HG02623 (cell line): ENCODE results near the gene POU6F2.
"Not testable (repeated sequence)": the region's sequence is repeated elsewhere in the genome, so short reads cannot be mapped to it uniquely, and the experiment has no call there.

ENCODE experiments used
- ATAC-seq: cut with Tn5 transposase; IDR thresholded peaks from one replicate; pipeline ENCODE4 v1.9.1; 2021; ENCODE audit warnings: moderate library complexity; ENCODE audit not compliant: unreplicated experiment

Gene POU6F2, protein sequence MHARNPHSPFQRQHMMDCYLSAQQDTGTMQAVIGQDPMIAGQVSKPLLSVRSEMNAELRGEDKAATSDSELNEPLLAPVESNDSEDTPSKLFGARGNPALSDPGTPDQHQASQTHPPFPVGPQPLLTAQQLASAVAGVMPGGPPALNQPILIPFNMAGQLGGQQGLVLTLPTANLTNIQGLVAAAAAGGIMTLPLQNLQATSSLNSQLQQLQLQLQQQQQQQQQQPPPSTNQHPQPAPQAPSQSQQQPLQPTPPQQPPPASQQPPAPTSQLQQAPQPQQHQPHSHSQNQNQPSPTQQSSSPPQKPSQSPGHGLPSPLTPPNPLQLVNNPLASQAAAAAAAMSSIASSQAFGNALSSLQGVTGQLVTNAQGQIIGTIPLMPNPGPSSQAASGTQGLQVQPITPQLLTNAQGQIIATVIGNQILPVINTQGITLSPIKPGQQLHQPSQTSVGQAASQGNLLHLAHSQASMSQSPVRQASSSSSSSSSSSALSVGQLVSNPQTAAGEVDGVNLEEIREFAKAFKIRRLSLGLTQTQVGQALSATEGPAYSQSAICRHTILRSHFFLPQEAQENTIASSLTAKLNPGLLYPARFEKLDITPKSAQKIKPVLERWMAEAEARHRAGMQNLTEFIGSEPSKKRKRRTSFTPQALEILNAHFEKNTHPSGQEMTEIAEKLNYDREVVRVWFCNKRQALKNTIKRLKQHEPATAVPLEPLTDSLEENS

GRCh38 chr7:38977685-38978084 is at the start of gene POU6F2:
TSS of gene POU6F2 (plus strand) at chr7:38977909. CDS start at chr7:38977954, 45 bp downstream.
- ATAC-seq = no peak

- no peak for ATAC-seq
Observed at GRCh38 chr7:38928506-38928905, 49.2 kb upstream of the POU6F2 start.

DNA sequence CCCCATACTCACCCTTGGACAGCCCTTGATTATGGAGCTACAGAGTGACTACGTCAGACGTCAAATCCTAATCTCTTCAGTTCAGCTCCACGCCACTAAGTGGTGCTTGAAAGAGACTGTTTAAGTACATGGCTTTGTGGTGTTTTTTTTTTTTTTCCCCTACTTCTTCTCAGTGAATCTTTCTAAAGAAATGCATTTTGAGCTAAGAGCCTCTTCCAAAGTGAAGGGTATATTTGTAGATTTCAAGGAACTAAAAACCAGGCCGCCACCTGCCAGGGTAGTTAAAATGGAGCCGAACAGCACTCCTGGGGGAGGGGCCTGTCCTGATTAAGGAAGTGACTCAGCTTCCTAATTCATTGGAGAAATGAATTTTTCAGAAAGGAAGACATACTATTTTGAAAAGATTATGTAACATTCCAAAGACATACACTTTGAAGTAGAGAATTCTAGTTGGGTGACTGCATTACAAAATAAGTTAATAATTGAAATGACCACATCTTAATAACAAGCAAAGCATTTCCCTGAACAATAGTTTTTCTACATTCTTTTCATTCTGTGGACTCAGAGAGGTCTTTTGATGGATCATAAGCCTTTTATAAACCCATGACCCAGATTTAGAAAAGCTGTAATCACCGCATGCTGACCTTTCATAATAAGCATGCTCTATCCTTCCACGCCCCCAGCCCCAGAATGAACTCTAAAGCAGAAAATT is 48.1 kb upstream of the POU6F2 start:
- ATAC-seq = no peak

GRCh38 chr7:38932509-38933168 is 45.1 kb upstream of the POU6F2 start:
- ATAC-seq = peak; percentile 85

- no peak for ATAC-seq
Observed at GRCh38 chr7:38934051-38934450, 43.7 kb upstream of the POU6F2 start.

- ATAC-seq = no peak
Observed at GRCh38 chr7:38934536-38934935, 43.2 kb upstream of the POU6F2 start.

DNA sequence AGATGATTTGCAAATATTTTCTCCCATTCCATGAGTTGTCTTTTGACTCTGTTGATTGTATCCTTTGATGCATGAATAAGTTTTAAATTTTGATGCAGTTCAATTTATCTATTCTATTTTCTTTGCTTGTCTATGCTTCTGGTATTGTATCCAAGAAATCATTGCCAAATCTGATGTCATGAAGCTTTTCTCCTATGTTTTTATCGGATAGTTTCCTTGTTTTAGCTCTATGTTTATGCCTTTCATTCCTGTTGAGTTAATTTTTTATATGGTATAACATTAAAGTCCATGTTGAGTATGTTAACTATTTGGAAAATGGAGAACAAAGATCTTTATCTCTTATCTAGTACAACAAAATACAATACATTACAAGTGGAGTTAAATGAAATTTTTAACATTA is 41.1 kb upstream of the POU6F2 start:
- no peak for ATAC-seq

DNA sequence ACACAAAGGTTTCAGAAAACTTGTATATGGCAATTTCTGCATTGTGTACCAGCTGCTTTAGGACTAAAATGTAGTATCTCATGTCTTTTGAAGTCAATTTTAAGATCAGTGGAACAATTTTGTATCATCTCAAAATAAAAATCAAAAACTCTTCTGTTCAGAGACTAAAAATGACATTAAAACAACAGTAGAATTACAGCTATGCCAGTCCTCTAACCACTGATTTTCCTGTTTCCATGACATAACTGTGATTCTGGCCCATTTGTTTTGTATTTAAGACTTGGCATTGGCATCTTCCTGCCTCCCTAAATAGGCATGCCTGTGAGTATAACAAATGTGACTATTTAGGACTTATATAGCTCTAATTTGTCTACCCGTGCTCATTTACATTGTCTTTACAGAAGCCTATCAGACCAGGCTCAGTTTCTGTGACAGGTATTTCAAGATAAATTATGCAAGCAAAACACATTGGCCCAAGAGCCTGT is 39.7 kb upstream of the POU6F2 start:
- no peak for ATAC-seq

DNA sequence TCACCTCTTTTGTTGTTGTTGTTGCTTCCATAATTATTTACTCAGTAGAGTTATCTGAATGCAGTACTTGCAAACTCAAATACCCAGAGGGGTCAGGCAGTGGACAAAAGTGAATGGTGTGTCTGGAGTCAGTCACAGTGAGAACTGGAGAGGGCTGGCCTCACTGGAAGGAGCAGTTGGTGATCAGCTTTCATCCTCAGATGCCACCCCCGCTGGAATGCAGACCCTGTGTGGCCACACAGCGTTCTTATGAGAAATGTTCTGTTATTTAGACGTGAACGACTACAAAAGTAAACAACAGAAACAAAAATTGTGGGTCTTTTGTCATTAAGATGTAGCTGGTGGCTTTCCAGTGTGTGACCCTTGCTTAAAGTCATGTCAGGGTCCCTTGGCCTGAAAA is 39.1 kb upstream of the POU6F2 start:
- no peak for ATAC-seq

DNA sequence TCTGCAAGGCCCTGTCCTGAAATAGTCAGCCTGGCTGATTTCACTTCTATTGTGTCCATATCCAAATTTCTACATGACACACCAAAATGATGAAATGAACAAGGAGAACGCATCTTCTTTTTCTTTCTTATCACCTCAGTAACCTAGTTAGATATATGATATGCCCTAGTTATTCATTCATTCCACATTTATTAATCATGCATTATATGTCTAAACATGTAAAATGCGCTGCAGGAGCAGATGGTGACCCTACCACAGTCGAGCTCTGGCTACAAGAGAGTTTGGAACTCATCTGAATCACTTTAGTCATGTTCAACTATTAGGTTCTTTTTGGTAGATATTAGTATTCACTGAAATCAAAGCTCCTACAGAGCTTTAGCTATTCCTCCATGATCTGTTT is 36.9 kb upstream of the POU6F2 start:
- ATAC-seq = no peak

- no peak for ATAC-seq
Observed at GRCh38 chr7:38942431-38943051, 35.2 kb upstream of the POU6F2 start.

DNA sequence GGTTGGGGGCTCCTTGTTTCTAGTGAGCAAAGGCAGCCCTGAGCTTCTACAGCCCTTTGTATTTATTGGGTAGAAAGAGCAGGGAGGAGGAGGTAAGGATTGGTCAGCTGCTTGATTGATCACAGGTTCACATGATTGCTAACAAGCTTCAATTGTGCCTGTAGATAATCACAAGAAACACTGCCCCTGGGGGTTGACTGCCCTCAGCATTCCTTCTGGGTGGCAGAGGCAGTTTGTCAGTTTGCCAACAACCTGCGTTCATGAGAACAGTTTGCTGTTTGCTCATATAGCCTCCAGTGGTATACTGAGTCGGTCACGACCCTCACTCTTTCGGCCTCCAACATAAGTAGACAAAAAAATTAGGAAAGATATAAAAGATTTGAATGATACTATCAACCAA is 30.2 kb upstream of the POU6F2 start:
- ATAC-seq = not testable (repeated sequence)

DNA sequence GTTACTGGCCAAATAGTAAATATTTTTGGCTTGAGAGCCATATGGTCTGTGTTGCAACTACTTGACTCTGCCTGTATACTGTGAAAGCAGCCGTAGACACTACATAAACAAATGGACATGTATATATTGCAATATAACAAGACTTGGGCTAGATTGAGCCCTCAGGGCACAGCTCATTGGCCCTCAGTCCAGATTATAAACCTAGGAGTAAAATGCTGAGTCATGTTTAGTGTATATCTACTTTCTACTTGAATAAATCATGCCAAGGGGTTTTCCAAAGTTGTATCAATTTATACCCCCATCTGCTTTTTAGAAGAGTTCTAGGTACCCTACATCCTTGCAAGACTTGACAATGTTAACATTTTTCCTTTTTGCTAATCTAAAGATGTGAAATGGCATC is 27.4 kb upstream of the POU6F2 start:
- no peak for ATAC-seq

DNA sequence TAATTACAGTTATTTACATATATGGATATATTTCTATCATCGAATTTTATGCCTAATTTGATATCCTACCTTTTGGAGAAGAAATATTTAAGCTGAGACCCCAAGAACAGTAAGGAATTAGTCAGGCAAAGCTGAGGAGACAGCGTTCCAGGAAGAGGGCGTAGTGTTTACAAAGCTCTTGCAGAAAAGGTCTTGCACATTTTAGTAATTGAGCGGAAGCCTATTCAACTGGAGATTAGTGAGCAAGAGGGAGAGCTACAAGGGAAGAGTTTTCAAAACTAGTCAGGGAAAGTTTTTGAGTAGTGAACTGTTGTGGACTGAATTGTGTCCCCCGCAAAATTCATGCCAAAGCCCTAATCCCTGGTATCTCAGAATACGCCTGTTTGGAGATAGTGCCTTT is 26.5 kb upstream of the POU6F2 start:
- no peak for ATAC-seq

- ATAC-seq = no peak
Observed at GRCh38 chr7:38953227-38953626, 24.5 kb upstream of the POU6F2 start.

DNA sequence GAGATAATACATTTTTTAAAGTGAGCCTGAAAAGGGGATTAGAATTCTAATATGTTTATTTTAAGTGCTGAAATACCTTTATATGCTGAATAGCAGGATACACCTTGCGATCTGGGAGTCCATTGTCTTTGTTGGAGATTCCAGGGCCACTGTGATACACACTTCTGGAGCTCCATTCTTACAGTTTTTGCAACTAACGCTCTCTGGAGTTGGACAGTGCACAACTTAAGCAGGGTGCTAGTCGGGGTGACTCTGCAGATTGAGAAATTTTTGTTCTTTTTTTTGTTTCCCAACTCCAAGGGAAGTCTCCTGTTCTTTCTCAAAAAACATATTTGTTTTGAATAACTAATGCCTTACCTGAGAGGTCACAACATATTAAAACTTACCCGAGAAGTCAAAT is 23.7 kb upstream of the POU6F2 start:
- ATAC-seq = no peak

DNA sequence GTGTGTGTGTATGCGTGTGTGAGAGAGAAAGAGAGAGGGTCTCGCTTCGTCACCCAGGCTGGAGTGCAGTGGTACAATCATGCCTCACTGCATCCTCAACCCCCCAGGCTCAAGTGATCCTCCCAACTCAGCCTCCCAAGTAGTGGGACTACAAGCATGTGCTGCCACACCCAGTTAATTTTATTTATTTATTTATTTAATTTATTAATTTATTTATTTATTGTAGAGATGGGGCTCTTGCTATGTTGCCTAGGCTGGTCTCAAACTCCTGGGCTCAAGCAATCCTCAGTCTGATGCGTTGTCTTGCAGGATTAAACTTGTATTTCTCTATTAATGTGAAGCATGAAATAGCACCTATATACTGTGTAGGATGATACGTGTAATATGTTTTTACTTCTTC is 21.8 kb upstream of the POU6F2 start:
- no peak for ATAC-seq

- no peak for ATAC-seq
Observed at GRCh38 chr7:38962028-38962427, 15.7 kb upstream of the POU6F2 start.

GRCh38 chr7:38964921-38965320 is 12.8 kb upstream of the POU6F2 start:
- ATAC-seq = no peak

GRCh38 chr7:38973760-38974159 is 3.9 kb upstream of the POU6F2 start:
- ATAC-seq = no peak

GRCh38 chr7:38975944-38976392 is 1.7 kb upstream of the POU6F2 start:
- no peak for ATAC-seq
